Nephron (organoid): ENCODE data around the gene FAM131B.

Experiments used
- H3K27ac Mint-ChIP-seq, 3 experiments: 2 replicates each; pipeline ENCODE4 v1.8.0; 2020; ENCODE audit warnings: mixed read lengths in 3 of 3, mild to moderate bottlenecking in 2 of 3, moderate library complexity in 1 of 3
- H3K27me3 Mint-ChIP-seq: 2 replicates; pipeline ENCODE4 v1.8.0; 2021; ENCODE audit warnings: low read depth, mild to moderate bottlenecking, moderate library complexity, mixed read lengths
- H3K36me3 Mint-ChIP-seq: 2 replicates; pipeline ENCODE4 v1.8.0; 2020; ENCODE audit warnings: low read depth, mixed read lengths
- H3K4me1 Mint-ChIP-seq: 2 replicates; pipeline ENCODE4 v1.8.0; 2020; ENCODE audit warnings: mixed read lengths
- H3K4me3 Mint-ChIP-seq, 3 experiments: 2 replicates each; pipeline ENCODE4 v1.8.0; 2020; ENCODE audit warnings: mild to moderate bottlenecking in 3 of 3, mixed read lengths in 3 of 3, moderate library complexity in 2 of 3
- H3K9me3 Mint-ChIP-seq: 2 replicates; pipeline ENCODE4 v1.8.0; 2020; ENCODE audit warnings: mixed read lengths
- CTCF ChIP-seq, 3 experiments: fragments of 200-600 bp; sonication (generic); IDR thresholded peaks; one replicate each; pipeline ENCODE4 v1.5.0; 2021; ENCODE audit warnings: antibody characterized with exemption in 3 of 3; ENCODE audit not compliant: unreplicated experiment in 3 of 3

Gene FAM131B

GRCh38 chr7:143351574-143351973 lies 10.9 kb downstream of the FAM131B start:
- no peaks in the 10 kb centered on the region for H3K36me3 Mint-ChIP-seq
- peaks cover 28% of the 10 kb centered on the region for H3K27me3 Mint-ChIP-seq
- TF ChIP-seq CTCF (IDR thresholded peaks at IDR 0.05; ENCODE audit: unreplicated experiment in 3 of 3), result no peak
- no peak overlapping the region for H3K4me3 Mint-ChIP-seq
- no peak overlapping the region for H3K27ac Mint-ChIP-seq
- no peaks in the 10 kb centered on the region for H3K4me1 Mint-ChIP-seq
- no peaks in the 10 kb centered on the region for H3K9me3 Mint-ChIP-seq

GRCh38 chr7:143351060-143351459 lies 11.5 kb downstream of the FAM131B start:
- peaks cover 32% of the 10 kb centered on the region for H3K27me3 Mint-ChIP-seq

GRCh38 chr7:143347950-143348349 lies 14.6 kb downstream of the FAM131B start:
- peaks cover 34% of the 10 kb centered on the region for H3K27me3 Mint-ChIP-seq
- H3K9me3 Mint-ChIP-seq, result no peaks in the 10 kb centered on the region
- no peak overlapping the region for H3K4me3 Mint-ChIP-seq
- no peak overlapping the region for H3K27ac Mint-ChIP-seq
- no peak for TF ChIP-seq CTCF (IDR thresholded peaks at IDR 0.05; ENCODE audit: unreplicated experiment in 3 of 3)
- no peaks in the 10 kb centered on the region for H3K4me1 Mint-ChIP-seq
- H3K36me3 Mint-ChIP-seq, result no peaks in the 10 kb centered on the region

More at GRCh38 chr7:143351060-143351459, 11.5 kb downstream of the FAM131B start:
- Mint-ChIP-seq H3K4me1 (no peaks in the 10 kb centered on the region), H3K4me3 (no peak overlapping the region), H3K36me3 (no peaks in the 10 kb centered on the region), H3K9me3 (no peaks in the 10 kb centered on the region), H3K27ac (no peak overlapping the region)
- TF ChIP-seq CTCF (IDR thresholded peaks at IDR 0.05; ENCODE audit: unreplicated experiment in 3 of 3), result no peak

- Mint-ChIP-seq H3K27me3 (peaks cover 30% of the 10 kb centered on the region), H3K4me1 (no peaks in the 10 kb centered on the region), H3K36me3 (no peaks in the 10 kb centered on the region), H3K27ac (no peak overlapping the region), H3K4me3 (peak overlapping the region in 1 of 3 experiments; percentile 44), H3K9me3 (no peaks in the 10 kb centered on the region)
- TF ChIP-seq CTCF (IDR thresholded peaks at IDR 0.05; ENCODE audit: unreplicated experiment in 3 of 3), result no peak
Observed at GRCh38 chr7:143346018-143346417, 16.5 kb downstream of the FAM131B start.

- Mint-ChIP-seq H3K4me1 (no peaks in the 10 kb centered on the region), H3K9me3 (no peaks in the 10 kb centered on the region), H3K27ac (no peak overlapping the region), H3K27me3 (peaks cover 33% of the 10 kb centered on the region), H3K4me3 (peak overlapping the region; percentile 48 to 71 (median 71)), H3K36me3 (no peaks in the 10 kb centered on the region)
- peak; percentile 44 to 62 (median 55) for TF ChIP-seq CTCF (IDR thresholded peaks at IDR 0.05; ENCODE audit: unreplicated experiment in 3 of 3)
Observed at GRCh38 chr7:143345428-143345900, 17.0 kb downstream of the FAM131B start.

- Mint-ChIP-seq H3K27me3 (peaks cover 33% of the 10 kb centered on the region), H3K4me3 (no peak overlapping the region), H3K36me3 (no peaks in the 10 kb centered on the region), H3K9me3 (no peaks in the 10 kb centered on the region), H3K27ac (no peak overlapping the region), H3K4me1 (no peaks in the 10 kb centered on the region)
- no peak for TF ChIP-seq CTCF (IDR thresholded peaks at IDR 0.05; ENCODE audit: unreplicated experiment in 3 of 3)
Observed at GRCh38 chr7:143343596-143343995, 18.9 kb downstream of the FAM131B start.
